HepG2 (cell line): Measurements from ENCODE around the gene SLIT1. TPM values are rescaled to one million over a fixed set of nuclear protein-coding genes. Genes with fewer than 3 reads are reported as not detected.
A peak's percentile ranks its signal among the peaks of the same experiment; 100 is the strongest.

ENCODE experiments used
- DR1 ChIP-seq: sonication (generic); formaldehyde crosslinking; IDR thresholded peaks from 2 replicates; pipeline ENCODE4 v1.8.0; 2021; ENCODE audit warnings: mild to moderate bottlenecking, missing genetic modification reagents, inconsistent platforms
- ETV5 ChIP-seq: IDR thresholded peaks from 2 replicates; pipeline ENCODE4 v1.6.1; 2018; ENCODE audit warnings: missing biosample characterization, missing genetic modification reagents, inconsistent platforms, borderline replicate concordance
- FOXJ3 ChIP-seq: sonication (generic); formaldehyde crosslinking; IDR thresholded peaks from 2 replicates; pipeline ENCODE4 v1.4.0; 2020; ENCODE audit warnings: missing genetic modification reagents, mild to moderate bottlenecking, borderline replicate concordance
- KAT2B ChIP-seq: fragments of 150-350 bp; IDR thresholded peaks from 2 replicates; pipeline ENCODE4 v1.6.1; 2014; ENCODE audit warnings: low read depth, low read length, borderline replicate concordance
- NFE2L1 ChIP-seq: sonication (generic); formaldehyde crosslinking; IDR thresholded peaks from 2 replicates; pipeline ENCODE4 v1.4.0; 2020; ENCODE audit warnings: missing genetic modification reagents, mild to moderate bottlenecking, borderline replicate concordance
- PHB2 ChIP-seq: fragments of 450-650 bp; IDR thresholded peaks from 2 replicates; pipeline ENCODE4 v1.6.1; 2018; ENCODE audit not compliant: partially characterized antibody
- RAD21 ChIP-seq: fragments of 450-650 bp; formaldehyde crosslinking; IDR thresholded peaks from 2 replicates; pipeline ENCODE4 v1.5.0; 2020; ENCODE audit warnings: mild to moderate bottlenecking
- SNRNP70 ChIP-seq: fragments of 200-400 bp; formaldehyde crosslinking; IDR thresholded peaks from 2 replicates; pipeline ENCODE4 v1.6.1; 2017; ENCODE audit warnings: mild to moderate bottlenecking, low read depth, low read length, moderate library complexity
- TCF7 ChIP-seq: sonication (generic); IDR thresholded peaks from 2 replicates; pipeline ENCODE4 v1.6.1; 2016; ENCODE audit warnings: antibody characterized with exemption, low read depth
- ZFP82 ChIP-seq: sonication (generic); formaldehyde crosslinking; IDR thresholded peaks from 2 replicates; pipeline ENCODE4 v1.5.1; 2020; ENCODE audit warnings: mild to moderate bottlenecking, missing genetic modification reagents, borderline replicate concordance
- ZNF263 ChIP-seq: sonication (generic); formaldehyde crosslinking; IDR thresholded peaks from 2 replicates; pipeline ENCODE4 v1.4.0; 2020; ENCODE audit warnings: missing genetic modification reagents
- ZNF383 ChIP-seq: sonication (generic); formaldehyde crosslinking; IDR thresholded peaks from 2 replicates; pipeline ENCODE4 v1.4.0; 2020; ENCODE audit warnings: missing genetic modification reagents, mild to moderate bottlenecking, borderline replicate concordance
- ZNF780A ChIP-seq: sonication (generic); formaldehyde crosslinking; IDR thresholded peaks from 2 replicates; pipeline ENCODE4 v1.8.0; 2022; ENCODE audit warnings: mild to moderate bottlenecking, missing genetic modification reagents, moderate library complexity
- ZNF782 ChIP-seq: sonication (generic); formaldehyde crosslinking; IDR thresholded peaks from 2 replicates; pipeline ENCODE4 v1.4.0; 2020; ENCODE audit warnings: missing genetic modification reagents, mild to moderate bottlenecking, borderline replicate concordance
- polyA plus RNA-seq, 8 experiments: library from polyadenylated mRNA; depleted of rRNA in 3 of 8; stranded (reverse) in 7 of 8; unstranded in 1 of 8; fragments of >200 nt; fragmentation: Illumina TruSeq in 4 of 8; extraction: Trizol in 4 of 8; gene quantifications; 2 replicates each; pipeline versions ENCODE4 v1.2.1 to v1.2.3, GENCODE V29; 2011 to 2016; ENCODE audit warnings: low read depth in 4 of 8, missing spikeins in 1 of 8, mixed read lengths in 1 of 8; ENCODE audit not compliant: insufficient read depth in 1 of 8
- total RNA-seq, 5 experiments: library from RNA; depleted of rRNA; stranded (reverse); fragments of >200 nt; fragmentation: Illumina TruSeq; extraction: Trizol; gene quantifications; 2 replicates each; pipeline ENCODE4 v1.2.3, GENCODE V29; 2016; ENCODE audit warnings: low read depth in 1 of 5
- TF ChIP-seq, protein P1 (sequence below): sonication (generic); formaldehyde crosslinking; conservative IDR thresholded peaks from 2 replicates; pipeline ENCODE4 v1.4.0; 2020; ENCODE audit warnings: mild to moderate bottlenecking, missing genetic modification reagents, moderate library complexity
- TF ChIP-seq, protein P2 (sequence below): sonication (generic); formaldehyde crosslinking; IDR thresholded peaks from 2 replicates; pipeline ENCODE4 v1.4.0; 2020; ENCODE audit warnings: missing genetic modification reagents
- TF ChIP-seq, protein P3 (sequence below): sonication (generic); formaldehyde crosslinking; IDR thresholded peaks from 2 replicates; pipeline ENCODE4 v1.8.1; 2023; ENCODE audit warnings: mild to moderate bottlenecking, missing genetic modification reagents
- TF ChIP-seq, protein P4 (sequence below): sonication (generic); formaldehyde crosslinking; IDR thresholded peaks from 2 replicates; pipeline ENCODE4 v1.4.0; 2020; ENCODE audit warnings: missing genetic modification reagents, mild to moderate bottlenecking, borderline replicate concordance
- TF ChIP-seq, protein P5 (sequence below): sonication (generic); formaldehyde crosslinking; IDR thresholded peaks from 2 replicates; pipeline ENCODE4 v1.5.0; 2020; ENCODE audit warnings: missing genetic modification reagents, mild to moderate bottlenecking, borderline replicate concordance
- TF ChIP-seq, protein P6 (sequence below): IDR thresholded peaks from 2 replicates; pipeline ENCODE4 v1.6.1; 2016; ENCODE audit warnings: missing compliant biosample characterization, missing genetic modification reagents, borderline replicate concordance

The SLIT1 gene
- total and polyA plus RNA-seq, 2 of the 13 experiments (the other 11 are each of a cell fraction or from before 2014, with no cell fraction given): 0.09 to 0.33 TPM

DNA sequence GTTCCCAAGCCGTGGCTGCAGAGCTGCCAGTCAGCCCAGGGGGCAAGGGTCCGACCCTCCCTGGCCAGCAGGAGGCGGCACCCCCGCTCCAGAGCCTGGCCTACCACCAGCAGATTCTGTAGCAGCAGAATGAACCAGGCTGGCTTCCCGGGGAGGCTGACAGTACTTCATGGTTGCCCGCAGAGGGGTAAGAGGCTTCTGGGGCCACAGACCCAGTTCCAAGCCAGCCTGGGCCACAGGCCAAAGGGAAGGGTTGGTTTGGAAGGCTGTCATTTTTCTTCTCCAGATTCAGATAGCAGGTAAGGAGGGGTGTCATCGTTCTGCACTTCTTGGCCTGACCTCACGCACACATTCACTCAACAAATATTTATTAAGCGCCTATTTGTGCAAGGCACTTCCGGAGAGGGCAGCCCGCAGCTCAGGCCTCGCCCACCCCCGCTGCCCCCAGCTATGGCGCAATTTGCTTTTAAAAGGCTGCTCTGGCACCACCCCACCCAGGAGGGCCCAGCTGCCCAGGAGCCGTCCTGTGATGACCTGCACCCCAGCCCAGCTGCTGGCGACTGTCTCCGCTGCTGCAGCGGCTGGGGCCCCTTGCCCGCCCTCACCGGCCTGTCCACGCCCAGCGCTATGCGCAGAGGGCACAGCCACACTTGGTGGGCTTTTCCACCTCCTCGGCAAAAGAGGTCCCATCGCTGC lies 185.1 kb downstream of the SLIT1 start (continued):
- TF ChIP-seq, protein P1, sequence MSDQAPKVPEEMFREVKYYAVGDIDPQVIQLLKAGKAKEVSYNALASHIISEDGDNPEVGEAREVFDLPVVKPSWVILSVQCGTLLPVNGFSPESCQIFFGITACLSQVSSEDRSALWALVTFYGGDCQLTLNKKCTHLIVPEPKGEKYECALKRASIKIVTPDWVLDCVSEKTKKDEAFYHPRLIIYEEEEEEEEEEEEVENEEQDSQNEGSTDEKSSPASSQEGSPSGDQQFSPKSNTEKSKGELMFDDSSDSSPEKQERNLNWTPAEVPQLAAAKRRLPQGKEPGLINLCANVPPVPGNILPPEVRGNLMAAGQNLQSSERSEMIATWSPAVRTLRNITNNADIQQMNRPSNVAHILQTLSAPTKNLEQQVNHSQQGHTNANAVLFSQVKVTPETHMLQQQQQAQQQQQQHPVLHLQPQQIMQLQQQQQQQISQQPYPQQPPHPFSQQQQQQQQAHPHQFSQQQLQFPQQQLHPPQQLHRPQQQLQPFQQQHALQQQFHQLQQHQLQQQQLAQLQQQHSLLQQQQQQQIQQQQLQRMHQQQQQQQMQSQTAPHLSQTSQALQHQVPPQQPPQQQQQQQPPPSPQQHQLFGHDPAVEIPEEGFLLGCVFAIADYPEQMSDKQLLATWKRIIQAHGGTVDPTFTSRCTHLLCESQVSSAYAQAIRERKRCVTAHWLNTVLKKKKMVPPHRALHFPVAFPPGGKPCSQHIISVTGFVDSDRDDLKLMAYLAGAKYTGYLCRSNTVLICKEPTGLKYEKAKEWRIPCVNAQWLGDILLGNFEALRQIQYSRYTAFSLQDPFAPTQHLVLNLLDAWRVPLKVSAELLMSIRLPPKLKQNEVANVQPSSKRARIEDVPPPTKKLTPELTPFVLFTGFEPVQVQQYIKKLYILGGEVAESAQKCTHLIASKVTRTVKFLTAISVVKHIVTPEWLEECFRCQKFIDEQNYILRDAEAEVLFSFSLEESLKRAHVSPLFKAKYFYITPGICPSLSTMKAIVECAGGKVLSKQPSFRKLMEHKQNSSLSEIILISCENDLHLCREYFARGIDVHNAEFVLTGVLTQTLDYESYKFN: peak; percentile 59
- TF ChIP-seq, protein P2, sequence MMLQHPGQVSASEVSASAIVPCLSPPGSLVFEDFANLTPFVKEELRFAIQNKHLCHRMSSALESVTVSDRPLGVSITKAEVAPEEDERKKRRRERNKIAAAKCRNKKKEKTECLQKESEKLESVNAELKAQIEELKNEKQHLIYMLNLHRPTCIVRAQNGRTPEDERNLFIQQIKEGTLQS (CRISPR knock-in tag): 0 out of 2 replicates have a peak, but pooled peaks have one; percentile 7
- no peak for TF ChIP-seq SNRNP70
- TF ChIP-seq, protein P3, sequence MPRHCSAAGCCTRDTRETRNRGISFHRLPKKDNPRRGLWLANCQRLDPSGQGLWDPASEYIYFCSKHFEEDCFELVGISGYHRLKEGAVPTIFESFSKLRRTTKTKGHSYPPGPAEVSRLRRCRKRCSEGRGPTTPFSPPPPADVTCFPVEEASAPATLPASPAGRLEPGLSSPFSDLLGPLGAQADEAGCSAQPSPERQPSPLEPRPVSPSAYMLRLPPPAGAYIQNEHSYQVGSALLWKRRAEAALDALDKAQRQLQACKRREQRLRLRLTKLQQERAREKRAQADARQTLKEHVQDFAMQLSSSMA: 0 out of 2 replicates have a peak, but pooled peaks have one; percentile 39
- no peak for TF ChIP-seq DR1 (CRISPR knock-in tag)
- TF ChIP-seq, protein P4, sequence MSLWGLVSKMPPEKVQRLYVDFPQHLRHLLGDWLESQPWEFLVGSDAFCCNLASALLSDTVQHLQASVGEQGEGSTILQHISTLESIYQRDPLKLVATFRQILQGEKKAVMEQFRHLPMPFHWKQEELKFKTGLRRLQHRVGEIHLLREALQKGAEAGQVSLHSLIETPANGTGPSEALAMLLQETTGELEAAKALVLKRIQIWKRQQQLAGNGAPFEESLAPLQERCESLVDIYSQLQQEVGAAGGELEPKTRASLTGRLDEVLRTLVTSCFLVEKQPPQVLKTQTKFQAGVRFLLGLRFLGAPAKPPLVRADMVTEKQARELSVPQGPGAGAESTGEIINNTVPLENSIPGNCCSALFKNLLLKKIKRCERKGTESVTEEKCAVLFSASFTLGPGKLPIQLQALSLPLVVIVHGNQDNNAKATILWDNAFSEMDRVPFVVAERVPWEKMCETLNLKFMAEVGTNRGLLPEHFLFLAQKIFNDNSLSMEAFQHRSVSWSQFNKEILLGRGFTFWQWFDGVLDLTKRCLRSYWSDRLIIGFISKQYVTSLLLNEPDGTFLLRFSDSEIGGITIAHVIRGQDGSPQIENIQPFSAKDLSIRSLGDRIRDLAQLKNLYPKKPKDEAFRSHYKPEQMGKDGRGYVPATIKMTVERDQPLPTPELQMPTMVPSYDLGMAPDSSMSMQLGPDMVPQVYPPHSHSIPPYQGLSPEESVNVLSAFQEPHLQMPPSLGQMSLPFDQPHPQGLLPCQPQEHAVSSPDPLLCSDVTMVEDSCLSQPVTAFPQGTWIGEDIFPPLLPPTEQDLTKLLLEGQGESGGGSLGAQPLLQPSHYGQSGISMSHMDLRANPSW (CRISPR knock-in tag): no peak
- TF ChIP-seq FOXJ3 (CRISPR knock-in tag): peak; percentile 26; the same call in 1 of the 2 replicates
- TF ChIP-seq KAT2B: no peak
- peak; percentile 33; the same call in 1 of the 2 replicates for TF ChIP-seq RAD21
- TF ChIP-seq ZNF383 (CRISPR knock-in tag): no peak
- TF ChIP-seq ZNF780A (CRISPR knock-in tag): no peak
- peak; percentile 13; the same call in 1 of the 2 replicates for TF ChIP-seq TCF7
- TF ChIP-seq PHB2: no peak
- no peak for TF ChIP-seq ZFP82 (CRISPR knock-in tag)
- no peak for TF ChIP-seq ZNF782 (CRISPR knock-in tag)
- peak; percentile 89; the same call in 1 of the 2 replicates for TF ChIP-seq ETV5 (CRISPR knock-in tag)
- 0 out of 2 replicates have a peak, but pooled peaks have one; percentile 23 for TF ChIP-seq NFE2L1 (CRISPR knock-in tag)
- peak; percentile 22; the same call in 1 of the 2 replicates for TF ChIP-seq ZNF263
- TF ChIP-seq, protein P5, sequence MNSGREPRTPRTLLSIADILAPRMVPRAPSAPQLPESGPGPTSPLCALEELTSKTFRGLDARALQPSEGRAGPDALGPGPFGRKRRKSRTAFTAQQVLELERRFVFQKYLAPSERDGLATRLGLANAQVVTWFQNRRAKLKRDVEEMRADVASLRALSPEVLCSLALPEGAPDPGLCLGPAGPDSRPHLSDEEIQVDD (CRISPR knock-in tag): no peak
- TF ChIP-seq, protein P6, sequence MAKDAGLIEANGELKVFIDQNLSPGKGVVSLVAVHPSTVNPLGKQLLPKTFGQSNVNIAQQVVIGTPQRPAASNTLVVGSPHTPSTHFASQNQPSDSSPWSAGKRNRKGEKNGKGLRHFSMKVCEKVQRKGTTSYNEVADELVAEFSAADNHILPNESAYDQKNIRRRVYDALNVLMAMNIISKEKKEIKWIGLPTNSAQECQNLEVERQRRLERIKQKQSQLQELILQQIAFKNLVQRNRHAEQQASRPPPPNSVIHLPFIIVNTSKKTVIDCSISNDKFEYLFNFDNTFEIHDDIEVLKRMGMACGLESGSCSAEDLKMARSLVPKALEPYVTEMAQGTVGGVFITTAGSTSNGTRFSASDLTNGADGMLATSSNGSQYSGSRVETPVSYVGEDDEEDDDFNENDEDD (CRISPR knock-in tag): no peak
